Body of pancreas (tissue), 4 donors: ENCODE results near the gene ZNF77. TPM values are rescaled to one million over a fixed set of nuclear protein-coding genes. Genes with fewer than 3 reads are reported as not detected.
A peak's percentile ranks its signal among the peaks of the same experiment; 100 is the strongest.

Experiments
- ATAC-seq: fragments of 150-250 bp; one replicate; pipeline ENCODE4 v1.9.1; 2016
- DNase-seq, 4 donors: peaks; one replicate each; pipeline ENCODE4 v3.0.0-alpha.2; 2019
- H3K27ac ChIP-seq, 4 donors: fragments of 200-600 bp; sonication (generic); 1 replicate in 3 of 4; 2 replicates in 1 of 4; pipeline versions ENCODE4 v1.5.1 to v1.6.1; 2016 to 2019; ENCODE audit warnings: mild to moderate bottlenecking in 1 of 4, mixed read lengths in 1 of 4, moderate library complexity in 1 of 4
- H3K27me3 ChIP-seq, 2 donors: fragments of 200-600 bp; sonication (generic); one replicate each; pipeline ENCODE4 v1.6.0; 2016; ENCODE audit warnings: mild to moderate bottlenecking in 1 of 2
- H3K36me3 ChIP-seq, 2 donors: fragments of 200-600 bp; sonication (generic); replicated peaks in 1 of 2; 2 replicates each; pipeline ENCODE4 v1.5.1; 2016; ENCODE audit warnings: low read depth in 2 of 2; ENCODE audit not compliant: insufficient read depth in 1 of 2
- H3K4me1 ChIP-seq: fragments of 200-600 bp; sonication (generic); one replicate; pipeline ENCODE4 v1.6.0; 2016
- H3K4me3 ChIP-seq, 2 donors: fragments of 200-600 bp; sonication (generic); 1 replicate in 1 of 2; 2 replicates in 1 of 2; pipeline ENCODE4 v1.5.1; 2016 to 2019
- H3K9me3 ChIP-seq, 3 donors: fragments of 200-600 bp; sonication (generic); 1 replicate in 2 of 3; 2 replicates in 1 of 3; pipeline ENCODE4 v1.5.1; 2016
- CTCF ChIP-seq, 7 experiments: fragments of 450-650 bp in 4 of 7; fragments of 200-600 bp in 3 of 7; sonication (generic) in 3 of 7; IDR thresholded peaks; one replicate each; pipeline ENCODE4 v1.5.1; 2016 to 2019; ENCODE audit warnings: antibody characterized with exemption in 7 of 7
- POLR2A ChIP-seq, 3 donors: fragments of 450-650 bp; IDR thresholded peaks; one replicate each; pipeline ENCODE4 v1.6.1; 2016; ENCODE audit warnings: antibody characterized with exemption in 3 of 3, mild to moderate bottlenecking in 2 of 3
- WGBS, 2 donors: methylation state at CpG; one replicate each; pipeline ENCODE4 v1.1.5; 2017; 5-methylcytosine and 5-hydroxymethylcytosine counted together
- intact Hi-C: fragments of 100-400 bp; cut with DNase I; formaldehyde crosslinking; loops from one replicate; pipeline ENCODE4 v1.15.1; 2023
- total RNA-seq, 2 donors: library from RNA; depleted of rRNA; stranded (reverse); fragments of >200 nt; gene quantifications; one replicate each; pipeline ENCODE4 v1.1.0, GENCODE V29; 2016

The ZNF77 gene
- total RNA-seq, 2 donors from 2014 or later = 3.3 to 6.2 TPM

- intact Hi-C loops = loop anchor here (5.0 kb wide), 1 partner anchor 275 kb away; no protein-coding TSS in a partner anchor
- ATAC-seq = peak; percentile 90
- TF ChIP-seq CTCF (IDR thresholded peaks at IDR 0.05) (peak; percentile 55 to 81 (median 66)), POLR2A (IDR thresholded peaks at IDR 0.05) (no peak)
- peak in 3 of 4 donors; percentile 19 to 35 (median 30) for DNase-seq
- no peak overlapping the region for H3K4me3 ChIP-seq
- no peaks in the 10 kb centered on the region for H3K4me1 ChIP-seq
- no peaks in the 10 kb centered on the region for H3K27me3 ChIP-seq
- H3K36me3 ChIP-seq = no peaks in the 10 kb centered on the region
- no peak overlapping the region for H3K27ac ChIP-seq
- WGBS, 2 donors = 21 to 22% methylated on average over 9 of the region's 9 CpGs
- H3K9me3 ChIP-seq = no peaks in the 10 kb centered on the region
Observed at GRCh38 chr19:2887391-2887914, 57.3 kb downstream of the ZNF77 start.

GRCh38 chr19:2885736-2886135 lies 59.0 kb downstream of the ZNF77 start:
- intact Hi-C loops = loop anchor here (5.0 kb wide), 1 partner anchor 277 kb away; no protein-coding TSS in a partner anchor
- H3K27ac ChIP-seq = no peak overlapping the region
- DNase-seq = no peak
- TF ChIP-seq POLR2A (IDR thresholded peaks at IDR 0.05) = no peak
- no peak for TF ChIP-seq CTCF (IDR thresholded peaks at IDR 0.05)
- WGBS, 2 donors = 73 to 77% methylated on average over 14 to 17 of the region's 17 CpGs
- ATAC-seq = no peak
- no peaks in the 10 kb centered on the region for H3K36me3 ChIP-seq
- H3K27me3 ChIP-seq = no peaks in the 10 kb centered on the region
- no peak overlapping the region for H3K4me3 ChIP-seq
- no peaks in the 10 kb centered on the region for H3K9me3 ChIP-seq
- no peaks in the 10 kb centered on the region for H3K4me1 ChIP-seq

- TF ChIP-seq CTCF (IDR thresholded peaks at IDR 0.05) = no peak
- no peak for TF ChIP-seq POLR2A (IDR thresholded peaks at IDR 0.05)
- H3K9me3 ChIP-seq = no peaks in the 10 kb centered on the region
- WGBS, 2 donors = 79 to 81% methylated on average over 14 of the region's 14 CpGs
- ATAC-seq (no peak), DNase-seq (no peak)
- H3K36me3 ChIP-seq = no peaks in the 10 kb centered on the region
- intact Hi-C loops = no loop called here
- H3K27me3 ChIP-seq = no peaks in the 10 kb centered on the region
- H3K4me1 ChIP-seq = no peaks in the 10 kb centered on the region
- H3K27ac ChIP-seq = no peak overlapping the region
- H3K4me3 ChIP-seq = no peak overlapping the region
Observed at GRCh38 chr19:2883686-2884439, 60.9 kb downstream of the ZNF77 start.

Other genes starting within 250 kb of the ZNF77 start
- 10 to 100 TPM in 1 of 2 donors, 1 to 10 TPM in 1; 5.7 to 12.9 TPM for gene GNG7, start 242.3 kb downstream of the ZNF77 start, total RNA-seq
- 1 to 10 TPM in 1 of 2 donors, under 1 TPM in 1; 0.78 to 4.9 TPM for gene DIRAS1, start 223.6 kb downstream of the ZNF77 start, total RNA-seq
- gene SLC39A3, start 205.0 kb downstream of the ZNF77 start, total RNA-seq = 10 to 100 TPM; 36.1 to 48.8 TPM
- 10 to 100 TPM; 24.6 to 41.5 TPM for gene SGTA, start 161.7 kb downstream of the ZNF77 start, total RNA-seq
- gene THOP1, start 159.5 kb downstream of the ZNF77 start, total RNA-seq = 10 to 100 TPM; 17.5 to 19.7 TPM
- gene ZNF554, start 125.1 kb downstream of the ZNF77 start, total RNA-seq = 1 to 10 TPM; 3.6 to 4.4 TPM
- 1 to 10 TPM; 2.3 to 4.6 TPM for gene ZNF555, start 103.5 kb downstream of the ZNF77 start, total RNA-seq
- gene ZNF556, start 77.6 kb downstream of the ZNF77 start, total RNA-seq = not detected
- gene ZNF57, start 44.0 kb downstream of the ZNF77 start, total RNA-seq = 1 to 10 TPM in 1 of 2 donors, under 1 TPM in 1; 0.33 to 2.3 TPM
- under 1 TPM in 1 of 2 donors, not detected in 1; 0.33 TPM for gene TLE6, start 32.6 kb upstream of the ZNF77 start, total RNA-seq
- 10 to 100 TPM; 34.5 to 45.2 TPM for gene TLE2, start 84.3 kb upstream of the ZNF77 start, total RNA-seq
- gene TLE5, start 117.5 kb upstream of the ZNF77 start, total RNA-seq = 100 to 1,000 TPM; 166 to 254 TPM
- 10 to 100 TPM; 27.2 to 37.2 TPM for gene GNA11, start 149.4 kb upstream of the ZNF77 start, total RNA-seq
- gene GNA15, start 191.1 kb upstream of the ZNF77 start, total RNA-seq = 1 to 10 TPM; 1.6 to 2.6 TPM
- 1 to 10 TPM; 1.8 to 3.3 TPM for gene S1PR4, start 233.8 kb upstream of the ZNF77 start, total RNA-seq
- gene NCLN, start 241.0 kb upstream of the ZNF77 start, total RNA-seq = 10 to 100 TPM; 30.6 to 56.0 TPM